ENCODE results near the gene SMC6. TPM values are rescaled to one million over a fixed set of nuclear protein-coding genes. Genes with fewer than 3 reads are reported as not detected.

Gene SMC6
- total RNA-seq, 1 experiment from 2014 or later = 30.4 TPM

DNA sequence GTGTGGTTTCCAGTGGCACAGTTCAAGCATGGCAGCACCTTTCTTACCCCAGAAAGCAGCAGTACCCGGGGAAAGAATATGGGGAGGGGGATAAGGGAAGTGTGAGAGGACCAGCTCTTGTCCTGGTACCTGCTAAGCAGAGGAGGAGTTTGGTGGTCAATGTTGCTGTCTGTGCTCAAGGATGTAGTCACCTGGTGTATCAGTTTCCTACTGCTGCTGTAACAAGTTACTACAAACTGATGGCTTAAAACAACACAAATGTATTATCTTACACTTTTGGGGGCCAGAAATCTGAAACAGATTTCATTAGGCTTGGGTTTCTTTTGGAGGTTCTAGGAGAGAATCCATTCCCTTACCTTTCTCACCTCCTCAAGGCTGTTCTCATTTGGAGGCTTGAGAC lies 135.7 kb downstream of the SMC6 start:
- no peak for DNase-seq (ENCODE audit: low read depth)

GRCh38 chr2:17617516-17617915 lies 136.1 kb downstream of the SMC6 start:
- DNase-seq (ENCODE audit: low read depth) = no peak

- no peak for DNase-seq (ENCODE audit: low read depth)
Measured at GRCh38 chr2:17616405-17616804, 137.2 kb downstream of the SMC6 start.

DNA sequence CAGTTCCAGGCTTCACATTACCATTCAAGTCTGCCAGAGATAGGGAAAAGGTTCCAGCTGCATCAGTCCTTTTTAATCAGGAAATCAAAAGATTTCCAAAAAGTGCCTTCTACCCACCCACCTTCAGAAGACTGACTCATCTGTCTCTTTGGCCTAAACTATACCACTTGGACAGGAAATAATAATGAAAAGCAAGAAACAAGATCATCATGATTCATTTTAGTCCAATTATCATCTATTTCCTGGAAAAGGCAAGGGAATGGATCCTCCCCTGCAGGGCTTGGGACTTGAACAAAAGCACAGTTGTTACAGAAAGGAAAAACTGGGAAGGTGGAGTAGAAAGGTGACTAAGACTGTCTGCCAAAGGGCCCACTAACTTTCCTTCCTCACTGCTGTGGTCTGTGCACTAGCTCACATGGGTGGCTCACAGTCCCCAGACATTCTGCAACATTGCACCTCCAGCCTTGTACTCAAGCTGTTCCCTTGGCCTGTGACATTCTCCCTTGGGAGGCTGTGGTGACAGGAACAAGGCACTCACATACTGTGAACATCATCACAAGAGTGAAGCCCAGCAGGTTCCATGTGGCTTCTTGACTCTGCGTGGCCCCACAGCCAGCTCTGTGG lies 137.8 kb downstream of the SMC6 start:
- peak; percentile 69 for DNase-seq (ENCODE audit: low read depth)

- DNase-seq (ENCODE audit: low read depth) = no peak
Measured at GRCh38 chr2:17615147-17615546, 138.5 kb downstream of the SMC6 start.

- DNase-seq (ENCODE audit: low read depth) = no peak
Measured at GRCh38 chr2:17614174-17614930, 139.3 kb downstream of the SMC6 start.

Other genes with a start within 250 kb of the SMC6 start
- under 0.01 TPM in 1 of 2 replicates, not detected in the other for gene RAD51AP2, start 235.4 kb downstream of the SMC6 start, total RNA-seq (2014; rRNA removed)
- gene VSNL1, start 213.1 kb downstream of the SMC6 start, total RNA-seq (2014; rRNA removed) = 0.98 and 2.4 TPM in 2 replicates
- 25.4 and 30.8 TPM in 2 replicates for gene GEN1, start 328 bp upstream of the SMC6 start, total RNA-seq (2014; rRNA removed)
- 0.46 TPM in 1 of 2 replicates, not detected in the other for gene MSGN1, start 62.6 kb upstream of the SMC6 start, total RNA-seq (2014; rRNA removed)
- gene KCNS3, start 124.9 kb upstream of the SMC6 start, total RNA-seq (2014; rRNA removed) = 1.1 and 3.4 TPM in 2 replicates